Body of pancreas (tissue), 4 donors: ENCODE results near the gene PRPH. TPM values are rescaled to one million over a fixed set of nuclear protein-coding genes. Genes with fewer than 3 reads are reported as not detected.

Source experiments
- ATAC-seq: fragments of 150-250 bp; one replicate; pipeline ENCODE4 v1.9.1; 2016
- DNase-seq, 4 donors: peaks; one replicate each; pipeline ENCODE4 v3.0.0-alpha.2; 2019
- H3K27ac ChIP-seq, 4 donors: fragments of 200-600 bp; sonication (generic); 1 replicate in 3 of 4; 2 replicates in 1 of 4; pipeline versions ENCODE4 v1.5.1 to v1.6.1; 2016 to 2019; ENCODE audit warnings: mild to moderate bottlenecking in 1 of 4, mixed read lengths in 1 of 4, moderate library complexity in 1 of 4
- H3K27me3 ChIP-seq, 2 donors: fragments of 200-600 bp; sonication (generic); one replicate each; pipeline ENCODE4 v1.6.0; 2016; ENCODE audit warnings: mild to moderate bottlenecking in 1 of 2
- H3K36me3 ChIP-seq, 2 donors: fragments of 200-600 bp; sonication (generic); replicated peaks in 1 of 2; 2 replicates each; pipeline ENCODE4 v1.5.1; 2016; ENCODE audit warnings: low read depth in 2 of 2; ENCODE audit not compliant: insufficient read depth in 1 of 2
- H3K4me1 ChIP-seq: fragments of 200-600 bp; sonication (generic); one replicate; pipeline ENCODE4 v1.6.0; 2016
- H3K4me3 ChIP-seq, 2 donors: fragments of 200-600 bp; sonication (generic); 1 replicate in 1 of 2; 2 replicates in 1 of 2; pipeline ENCODE4 v1.5.1; 2016 to 2019
- H3K9me3 ChIP-seq, 3 donors: fragments of 200-600 bp; sonication (generic); 1 replicate in 2 of 3; 2 replicates in 1 of 3; pipeline ENCODE4 v1.5.1; 2016
- POLR2A ChIP-seq, 3 donors: fragments of 450-650 bp; IDR thresholded peaks; one replicate each; pipeline ENCODE4 v1.6.1; 2016; ENCODE audit warnings: antibody characterized with exemption in 3 of 3, mild to moderate bottlenecking in 2 of 3
- WGBS, 2 donors: methylation state at CpG; one replicate each; pipeline ENCODE4 v1.1.5; 2017; 5-methylcytosine and 5-hydroxymethylcytosine counted together
- intact Hi-C: fragments of 100-400 bp; cut with DNase I; formaldehyde crosslinking; loops from one replicate; pipeline ENCODE4 v1.15.1; 2023
- total RNA-seq, 2 donors: library from RNA; depleted of rRNA; stranded (reverse); fragments of >200 nt; gene quantifications; one replicate each; pipeline ENCODE4 v1.1.0, GENCODE V29; 2016
- TF ChIP-seq, protein P1 (sequence below), 7 experiments: fragments of 450-650 bp in 4 of 7; fragments of 200-600 bp in 3 of 7; sonication (generic) in 3 of 7; IDR thresholded peaks; one replicate each; pipeline ENCODE4 v1.5.1; 2016 to 2019; ENCODE audit warnings: antibody characterized with exemption in 7 of 7

The PRPH gene
- total RNA-seq, 2 donors from 2014 or later = 9.6 TPM; not detected in 1

DNA sequence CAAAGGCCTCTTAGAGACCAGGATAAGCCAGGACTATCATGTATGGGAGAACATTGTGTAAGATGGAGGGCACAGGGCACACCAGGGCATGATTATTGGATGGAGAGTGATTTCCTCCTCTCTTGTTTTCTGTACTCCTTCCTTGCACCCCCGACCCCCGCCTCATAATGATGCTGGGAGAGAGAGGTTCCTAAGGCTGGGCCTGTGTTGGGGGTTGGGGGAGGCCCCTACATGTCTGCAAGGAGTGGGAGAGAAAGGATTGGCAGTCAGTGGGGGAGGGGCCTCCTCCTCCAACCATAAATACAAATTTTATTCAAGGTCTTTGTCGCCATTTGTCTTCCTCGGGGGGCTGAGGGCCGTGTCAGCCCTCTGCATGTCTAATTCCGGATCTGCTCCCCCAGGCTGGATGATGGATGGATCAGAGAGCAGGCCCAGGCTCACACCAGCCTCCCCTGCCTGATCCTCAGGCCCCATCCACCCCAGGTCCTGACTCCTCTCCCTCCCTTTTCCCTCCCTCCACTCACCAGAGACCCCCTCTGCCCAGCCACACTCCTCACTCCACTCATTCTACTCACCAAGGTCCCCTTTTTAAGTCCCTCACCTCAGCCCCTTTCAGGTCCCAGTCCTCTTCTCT, 44.0 kb downstream of the PRPH start:
- no peak overlapping the region for H3K27ac ChIP-seq
- no peaks in the 10 kb centered on the region for H3K9me3 ChIP-seq
- peaks cover 5 to 14% of the 10 kb centered on the region in 2 donors for H3K27me3 ChIP-seq
- no peak for ATAC-seq
- WGBS, 2 donors = 46 to 70% methylated on average over 6 of the region's 6 CpGs
- TF ChIP-seq POLR2A (IDR thresholded peaks at IDR 0.05) = no peak
- TF ChIP-seq, protein P1, sequence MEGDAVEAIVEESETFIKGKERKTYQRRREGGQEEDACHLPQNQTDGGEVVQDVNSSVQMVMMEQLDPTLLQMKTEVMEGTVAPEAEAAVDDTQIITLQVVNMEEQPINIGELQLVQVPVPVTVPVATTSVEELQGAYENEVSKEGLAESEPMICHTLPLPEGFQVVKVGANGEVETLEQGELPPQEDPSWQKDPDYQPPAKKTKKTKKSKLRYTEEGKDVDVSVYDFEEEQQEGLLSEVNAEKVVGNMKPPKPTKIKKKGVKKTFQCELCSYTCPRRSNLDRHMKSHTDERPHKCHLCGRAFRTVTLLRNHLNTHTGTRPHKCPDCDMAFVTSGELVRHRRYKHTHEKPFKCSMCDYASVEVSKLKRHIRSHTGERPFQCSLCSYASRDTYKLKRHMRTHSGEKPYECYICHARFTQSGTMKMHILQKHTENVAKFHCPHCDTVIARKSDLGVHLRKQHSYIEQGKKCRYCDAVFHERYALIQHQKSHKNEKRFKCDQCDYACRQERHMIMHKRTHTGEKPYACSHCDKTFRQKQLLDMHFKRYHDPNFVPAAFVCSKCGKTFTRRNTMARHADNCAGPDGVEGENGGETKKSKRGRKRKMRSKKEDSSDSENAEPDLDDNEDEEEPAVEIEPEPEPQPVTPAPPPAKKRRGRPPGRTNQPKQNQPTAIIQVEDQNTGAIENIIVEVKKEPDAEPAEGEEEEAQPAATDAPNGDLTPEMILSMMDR (IDR thresholded peaks at IDR 0.05) = no peak
- peaks cover 40% of the 10 kb centered on the region for H3K4me1 ChIP-seq
- no peak for DNase-seq
- H3K4me3 ChIP-seq = no peak overlapping the region
- intact Hi-C loops = loop anchor here (10.0 kb wide), 1 partner anchor 166 kb away; no protein-coding TSS in a partner anchor
- no peaks in the 10 kb centered on the region for H3K36me3 ChIP-seq

- intact Hi-C loops = loop anchor here (10.0 kb wide), 1 partner anchor 165 kb away; no protein-coding TSS in a partner anchor
- Histone ChIP-seq H3K4me3 (no peak overlapping the region), H3K27me3 (peaks cover 5 to 14% of the 10 kb centered on the region in 2 donors), H3K36me3 (no peaks in the 10 kb centered on the region), H3K9me3 (no peaks in the 10 kb centered on the region), H3K4me1 (peaks cover 40% of the 10 kb centered on the region), H3K27ac (no peak overlapping the region)
- WGBS, 2 donors = 30 to 32% methylated on average over 5 of the region's 5 CpGs
- DNase-seq (peak; percentile 62 to 86 (median 76)), ATAC-seq (peak; percentile 16)
- TF ChIP-seq, protein P1 (IDR thresholded peaks at IDR 0.05) = no peak
- no peak for TF ChIP-seq POLR2A (IDR thresholded peaks at IDR 0.05)
Observed at GRCh38 chr12:49339464-49339861, 44.5 kb downstream of the PRPH start.

- no peaks in the 10 kb centered on the region for H3K9me3 ChIP-seq
- H3K27ac ChIP-seq = no peak overlapping the region
- ATAC-seq (no peak), DNase-seq (no peak)
- H3K4me1 ChIP-seq = peaks cover 45% of the 10 kb centered on the region
- intact Hi-C loops = no loop called here
- H3K27me3 ChIP-seq = peaks cover 5 to 14% of the 10 kb centered on the region in 2 donors
- WGBS, 2 donors = 76 to 84% methylated on average over 6 of the region's 6 CpGs
- no peak overlapping the region for H3K4me3 ChIP-seq
- H3K36me3 ChIP-seq = no peaks in the 10 kb centered on the region
- no peak for TF ChIP-seq POLR2A (IDR thresholded peaks at IDR 0.05)
- TF ChIP-seq, protein P1 (IDR thresholded peaks at IDR 0.05) = no peak
Observed at GRCh38 chr12:49340095-49340870, 45.3 kb downstream of the PRPH start.

DNA sequence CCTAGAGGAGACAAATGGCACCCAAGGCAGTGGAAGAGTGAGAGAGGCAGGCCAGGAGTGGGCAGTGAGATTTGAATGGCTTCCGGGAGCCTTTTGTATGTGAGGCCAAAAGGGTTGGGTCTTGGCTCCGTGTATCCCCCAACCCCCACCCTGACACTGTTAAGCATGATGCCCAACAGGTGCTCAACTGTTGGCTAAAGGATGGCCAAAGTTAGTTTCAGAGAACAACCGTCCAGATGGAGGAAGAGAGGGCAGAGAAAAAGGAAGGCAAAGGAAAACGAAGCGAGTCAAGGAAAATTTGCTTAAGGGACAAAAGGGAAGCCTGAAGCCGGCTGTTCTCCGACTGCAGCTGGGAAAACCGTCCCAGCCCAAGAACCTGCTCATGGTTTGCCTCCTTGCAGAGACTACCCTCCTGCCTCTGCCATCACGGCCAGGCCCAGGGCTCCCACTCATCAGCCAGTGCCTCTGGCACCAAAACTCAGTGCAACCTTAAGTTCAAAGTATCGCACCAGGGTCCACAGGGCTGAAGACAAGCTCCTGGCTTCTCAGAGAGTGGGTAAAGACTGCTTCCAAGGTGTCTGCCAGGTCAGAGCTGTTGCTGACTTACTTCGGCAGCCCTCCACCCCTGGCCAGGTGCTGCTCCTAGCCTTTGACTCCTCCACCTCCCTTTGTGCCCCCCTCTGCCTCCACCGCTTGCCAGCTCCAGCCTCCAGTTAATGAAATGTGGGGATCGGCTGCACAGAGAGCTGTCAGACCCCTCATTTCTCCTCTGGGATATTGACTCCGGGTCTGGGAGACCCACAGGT, 46.2 kb downstream of the PRPH start:
- Histone ChIP-seq H3K4me1 (peaks cover 53% of the 10 kb centered on the region), H3K4me3 (no peak overlapping the region), H3K36me3 (no peaks in the 10 kb centered on the region), H3K9me3 (no peaks in the 10 kb centered on the region), H3K27me3 (peaks cover 2 to 12% of the 10 kb centered on the region in 2 donors), H3K27ac (no peak overlapping the region)
- 64 to 71% methylated on average over 12 to 14 of the region's 14 CpGs for WGBS, 2 donors
- ATAC-seq (no peak), DNase-seq (no peak)
- no peak for TF ChIP-seq POLR2A (IDR thresholded peaks at IDR 0.05)
- TF ChIP-seq, protein P1 (IDR thresholded peaks at IDR 0.05) = no peak
- intact Hi-C loops = no loop called here
